Measurements from ENCODE around the gene IMP3. TPM values are rescaled to one million over a fixed set of nuclear protein-coding genes. Genes with fewer than 3 reads are reported as not detected.
A peak's percentile ranks its signal among the peaks of the same experiment; 100 is the strongest.

Gene IMP3
- total and polyA plus RNA-seq, 9 of the 15 experiments (the other 6 are each of a cell fraction or from before 2014, with no cell fraction given): 14.5 to 160 (median 74.4) TPM

DNA sequence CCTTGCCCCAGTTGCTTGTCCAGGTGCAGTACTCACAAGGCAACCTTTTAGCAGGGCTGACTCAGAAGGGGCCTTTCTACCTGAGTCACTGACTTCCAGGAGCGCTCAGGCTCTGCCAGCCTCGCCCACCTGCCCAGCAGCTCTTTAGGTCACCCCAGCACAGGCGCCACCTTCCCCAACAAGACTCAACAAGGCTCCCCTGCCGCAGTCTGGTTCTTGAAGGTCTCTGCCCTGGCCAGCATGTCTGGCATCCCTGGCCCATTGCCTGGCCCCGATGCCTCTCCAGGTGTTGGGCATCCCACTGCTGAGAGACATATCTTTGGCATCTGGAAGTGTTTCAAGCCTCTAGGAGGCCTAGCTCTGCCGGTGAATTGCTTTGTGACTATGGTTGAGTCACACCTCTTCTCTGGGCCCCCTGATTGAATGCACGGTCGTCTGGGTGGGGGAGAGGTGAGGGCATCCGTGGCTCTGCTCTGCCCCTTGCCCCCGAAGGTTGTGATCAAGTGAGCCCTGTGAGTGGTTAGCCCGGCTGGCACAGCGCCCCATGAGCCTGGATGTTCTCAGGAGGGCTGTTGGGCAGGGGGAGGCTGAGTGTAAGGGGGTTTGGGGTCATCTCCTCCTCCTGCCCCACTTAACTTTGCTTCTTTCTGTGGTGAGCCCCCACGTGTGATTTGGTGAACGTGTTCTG is 29.3 kb upstream of the IMP3 start (continued):
- TF ChIP-seq, protein P1, sequence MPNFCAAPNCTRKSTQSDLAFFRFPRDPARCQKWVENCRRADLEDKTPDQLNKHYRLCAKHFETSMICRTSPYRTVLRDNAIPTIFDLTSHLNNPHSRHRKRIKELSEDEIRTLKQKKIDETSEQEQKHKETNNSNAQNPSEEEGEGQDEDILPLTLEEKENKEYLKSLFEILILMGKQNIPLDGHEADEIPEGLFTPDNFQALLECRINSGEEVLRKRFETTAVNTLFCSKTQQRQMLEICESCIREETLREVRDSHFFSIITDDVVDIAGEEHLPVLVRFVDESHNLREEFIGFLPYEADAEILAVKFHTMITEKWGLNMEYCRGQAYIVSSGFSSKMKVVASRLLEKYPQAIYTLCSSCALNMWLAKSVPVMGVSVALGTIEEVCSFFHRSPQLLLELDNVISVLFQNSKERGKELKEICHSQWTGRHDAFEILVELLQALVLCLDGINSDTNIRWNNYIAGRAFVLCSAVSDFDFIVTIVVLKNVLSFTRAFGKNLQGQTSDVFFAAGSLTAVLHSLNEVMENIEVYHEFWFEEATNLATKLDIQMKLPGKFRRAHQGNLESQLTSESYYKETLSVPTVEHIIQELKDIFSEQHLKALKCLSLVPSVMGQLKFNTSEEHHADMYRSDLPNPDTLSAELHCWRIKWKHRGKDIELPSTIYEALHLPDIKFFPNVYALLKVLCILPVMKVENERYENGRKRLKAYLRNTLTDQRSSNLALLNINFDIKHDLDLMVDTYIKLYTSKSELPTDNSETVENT (CRISPR knock-in tag; IDR thresholded peaks at IDR 0.05): no peak
- TF ChIP-seq TSC22D4 (tag; IDR thresholded peaks at IDR 0.05): no peak
- no peak for TF ChIP-seq HNRNPLL (IDR thresholded peaks at IDR 0.05; ENCODE audit: low read depth, low read length, poor library complexity, severe bottlenecking)
- no peak for TF ChIP-seq TOE1 (IDR thresholded peaks at IDR 0.05; ENCODE audit: borderline replicate concordance)
- TF ChIP-seq TOE1 (CRISPR knock-in tag; IDR thresholded peaks at IDR 0.05; ENCODE audit: borderline replicate concordance, low read depth): no peak
- no peak for TF ChIP-seq PRMT5 (CRISPR knock-in tag; IDR thresholded peaks at IDR 0.05)

DNA sequence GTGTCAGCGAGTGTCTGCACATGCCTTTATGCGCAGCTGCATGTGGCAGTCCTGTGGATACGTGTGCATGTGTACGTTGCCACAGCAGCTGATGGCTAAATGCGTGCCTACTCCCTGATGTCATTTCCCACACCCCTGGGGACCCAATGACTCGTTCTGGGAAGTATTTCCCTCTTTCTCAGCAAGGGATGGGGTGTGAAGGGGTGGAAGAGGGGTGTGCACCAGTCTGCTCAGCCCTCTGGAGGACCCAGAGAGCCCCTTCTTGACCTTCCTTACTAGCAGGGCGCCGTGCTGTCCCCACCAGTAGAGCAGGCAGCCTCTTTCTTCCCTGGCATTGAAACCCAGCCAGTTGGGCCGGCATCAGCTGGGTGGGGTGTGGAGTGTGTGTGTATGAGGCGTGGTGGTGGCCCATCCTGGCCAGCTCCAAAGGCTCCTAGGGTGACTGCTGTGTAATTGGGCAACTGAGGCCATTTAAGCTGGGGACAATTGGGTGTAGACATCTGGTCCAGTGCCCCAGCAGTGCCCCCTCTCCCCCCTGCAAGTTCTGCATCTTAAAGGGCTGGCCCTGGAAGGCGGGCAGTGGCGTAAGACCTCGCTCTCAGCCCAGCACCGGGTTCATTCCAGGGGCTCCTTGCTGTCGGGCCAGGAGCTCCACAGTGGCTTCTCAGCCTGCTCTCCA is 26.9 kb upstream of the IMP3 start:
- no peak overlapping the region for H3K4me3 ChIP-seq
- DNase-seq (ENCODE audit: extremely low read depth in 1 of 4, low spot score in 3 of 4) (no peak), FAIRE-seq (peak; percentile 62), ATAC-seq (no peak)
- peaks cover 3% of the 10 kb centered on the region for H4K20me1 ChIP-seq (replicated peaks; ENCODE audit: control insufficient read depth, insufficient read depth, low read length)
- H2AFZ ChIP-seq (ENCODE audit: low read depth, low read length): no peak overlapping the region
- peaks cover 3% of the 10 kb centered on the region for H3K9me1 ChIP-seq (ENCODE audit: control insufficient read depth, insufficient read depth, low read length)
- no peak overlapping the region for H3K4me2 ChIP-seq (ENCODE audit: insufficient read depth, low read length)
- no peaks in the 10 kb centered on the region for H3K9me3 ChIP-seq (replicated peaks; ENCODE audit: control insufficient read depth, insufficient read depth, low read depth, low read length)
- in situ Hi-C loops (cut with MboI): no loop called here
- H3K79me2 ChIP-seq (ENCODE audit: control insufficient read depth, insufficient read depth, low read length): no peaks in the 10 kb centered on the region
- H3K9ac ChIP-seq (ENCODE audit: insufficient read depth in 1 of 2, low read depth in 2 of 2, low read length in 2 of 2): peak overlapping the region in 1 of 2 experiments; percentile 19; a peak in 2 of 4 replicates
- ChIA-PET POLR2A (interaction anchor here (0.7 kb wide), 1 partner anchor 12 kb away, joined by 3 read pairs; no protein-coding TSS in a partner anchor), CTCF (ENCODE audit: low intra/inter-chr PET ratio) (no interaction called here)
- no peak overlapping the region for H3K27ac ChIP-seq (ENCODE audit: extremely low read depth, low read depth, low read length)
- no peaks in the 10 kb centered on the region for H3K27me3 ChIP-seq (ENCODE audit: control insufficient read depth in 2 of 2, insufficient read depth in 2 of 2, low read length in 2 of 2)
- H3K4me1 ChIP-seq (replicated peaks in 1 of 2; ENCODE audit: control insufficient read depth in 2 of 2, insufficient read depth in 2 of 2, low read length in 2 of 2): peaks cover 0 to 31% of the 10 kb centered on the region in 2 experiments; a peak in 3 of 5 replicates
- BruUV-seq (replicated peaks): no TSS peak
- 46% methylated on average over 12 of the region's 15 CpGs for WGBS (ENCODE audit: insufficient coverage, low coverage, missing lambda C conversion rate)
- intact Hi-C loops (cut with micrococcal nuclease): no loop called here
- no peak for TF ChIP-seq SOX6 (IDR thresholded peaks at IDR 0.05)
- TF ChIP-seq, protein P2, sequence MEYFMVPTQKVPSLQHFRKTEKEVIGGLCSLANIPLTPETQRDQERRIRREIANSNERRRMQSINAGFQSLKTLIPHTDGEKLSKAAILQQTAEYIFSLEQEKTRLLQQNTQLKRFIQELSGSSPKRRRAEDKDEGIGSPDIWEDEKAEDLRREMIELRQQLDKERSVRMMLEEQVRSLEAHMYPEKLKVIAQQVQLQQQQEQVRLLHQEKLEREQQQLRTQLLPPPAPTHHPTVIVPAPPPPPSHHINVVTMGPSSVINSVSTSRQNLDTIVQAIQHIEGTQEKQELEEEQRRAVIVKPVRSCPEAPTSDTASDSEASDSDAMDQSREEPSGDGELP (CRISPR knock-in tag; IDR thresholded peaks at IDR 0.05; ENCODE audit: borderline replicate concordance): peak; percentile 14; the same call in 1 of the 2 replicates
- no peaks in the 10 kb centered on the region for H3K36me3 ChIP-seq (ENCODE audit: control insufficient read depth, insufficient read depth, low read length)
